NCI-H2196 (cell line): ENCODE results near the gene ERC1.

Experiments used
- DNase-seq: peaks from one replicate; lab custom pipeline; 2025; ENCODE audit not compliant: unreplicated experiment; lab: John Stamatoyannopoulos, UW

ERC1 gene

GRCh38 chr12:1469070-1469469 is 478.0 kb downstream of the ERC1 start:
- DNase-seq = no peak

GRCh38 chr12:1470051-1470450 is 479.0 kb downstream of the ERC1 start:
- DNase-seq = no peak

GRCh38 chr12:1471224-1471623 is 480.2 kb downstream of the ERC1 start:
- DNase-seq = no peak

GRCh38 chr12:1473418-1473817 is 482.4 kb downstream of the ERC1 start:
- DNase-seq = no peak

- peak; percentile 4 for DNase-seq
These were observed 483.1 kb downstream of the ERC1 start for GRCh38 chr12:1474041-1474573.

GRCh38 chr12:1474574-1475153 is 483.6 kb downstream of the ERC1 start:
- peak; percentile 11 for DNase-seq

GRCh38 chr12:1479645-1480044 is 488.6 kb downstream of the ERC1 start:
- no peak for DNase-seq

- DNase-seq = no peak
These were observed 490.3 kb downstream of the ERC1 start for GRCh38 chr12:1481326-1481725.

- no peak for DNase-seq
These were observed 490.9 kb downstream of the ERC1 start for GRCh38 chr12:1481906-1482305.

GRCh38 chr12:1488908-1489381 is 497.9 kb downstream of the ERC1 start:
- DNase-seq = no peak

- DNase-seq = no peak
These were observed 501.1 kb downstream of the ERC1 start for GRCh38 chr12:1491983-1492697.

- DNase-seq = no peak
These were observed 502.9 kb downstream of the ERC1 start for GRCh38 chr12:1493781-1494565.

- DNase-seq = no peak
These were observed 503.8 kb downstream of the ERC1 start for GRCh38 chr12:1494856-1495255.

GRCh38 chr12:1496162-1496900 is 505.3 kb downstream of the ERC1 start:
- DNase-seq = no peak

GRCh38 chr12:1497161-1497560 is 506.1 kb downstream of the ERC1 start:
- no peak for DNase-seq

- DNase-seq = no peak
These were observed 507.2 kb downstream of the ERC1 start for GRCh38 chr12:1498199-1498740.

GRCh38 chr12:1499351-1499750 is 508.3 kb downstream of the ERC1 start:
- DNase-seq = no peak

- no peak for DNase-seq
These were observed 509.2 kb downstream of the ERC1 start for GRCh38 chr12:1500095-1500801.

GRCh38 chr12:1501001-1501400 is 510.0 kb downstream of the ERC1 start:
- no peak for DNase-seq

GRCh38 chr12:1501695-1502378 is 510.8 kb downstream of the ERC1 start:
- no peak for DNase-seq
